HG03575 (cell line): ENCODE measurements around the gene RTBDN.

Experiments
- ATAC-seq: cut with Tn5 transposase; IDR thresholded peaks from one replicate; pipeline ENCODE4 v1.9.1; 2021; ENCODE audit not compliant: unreplicated experiment, insufficient number of reproducible peaks, low FRiP score; ENCODE audit errors: extremely low read depth

The RTBDN gene

GRCh38 chr19:12834566-12834943 lies at the start of gene RTBDN:
Gene RTBDN (minus strand): TSS chr19:12834579. CDS start chr19:12829979, 4,600 bp downstream.
- no peak for ATAC-seq

DNA sequence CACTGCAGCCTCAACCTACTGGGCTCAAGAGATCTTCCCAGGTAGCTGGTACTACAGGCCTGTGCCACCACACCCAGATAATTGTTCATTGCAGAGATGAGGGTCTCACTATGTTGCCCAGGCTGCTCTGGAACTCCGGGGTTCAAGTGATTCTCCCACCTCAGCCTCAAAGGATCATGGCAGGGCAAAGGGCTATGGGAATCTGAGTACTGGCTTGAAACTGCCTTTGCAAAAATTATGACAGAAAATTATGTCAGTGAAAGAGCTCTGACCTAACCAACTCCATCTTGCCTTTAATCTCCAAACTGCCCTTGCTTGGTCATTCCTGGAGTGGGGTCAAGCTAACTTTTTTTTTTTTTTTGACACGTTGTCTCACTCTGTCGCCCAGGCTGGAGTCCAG lies 48.2 kb upstream of the RTBDN start:
- no peak for ATAC-seq

DNA sequence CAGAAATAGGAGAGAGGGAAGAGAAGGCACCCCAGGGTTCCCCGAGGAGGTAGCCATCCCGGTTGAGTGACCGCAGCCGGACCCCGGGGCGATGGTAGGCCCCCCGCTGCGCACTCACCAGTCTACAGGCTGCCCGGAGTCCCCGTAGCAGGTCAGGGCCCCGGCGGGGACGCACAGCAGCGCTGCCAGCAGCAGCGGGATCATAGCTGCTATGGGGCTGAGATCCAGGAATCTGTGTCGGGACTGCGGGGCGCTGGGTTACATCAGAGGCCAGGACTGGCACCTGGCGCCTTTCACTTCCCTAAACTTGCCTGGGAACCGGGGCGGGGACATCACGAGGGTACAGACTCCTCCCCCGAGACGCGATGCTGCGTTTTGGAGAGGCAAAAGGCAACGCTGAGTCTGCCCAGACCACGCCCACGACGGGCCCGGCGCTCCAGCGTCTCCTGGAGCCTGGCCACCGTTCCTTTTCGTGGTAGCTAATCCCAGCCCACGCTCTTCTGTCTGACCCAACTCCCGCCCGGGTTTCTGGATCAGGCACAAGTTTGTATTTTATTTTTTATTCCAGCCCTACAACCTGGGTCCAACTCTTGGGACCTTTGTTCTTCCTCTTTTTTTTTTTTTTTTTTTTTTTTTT lies 46.9 kb upstream of the RTBDN start, which contains the start of gene DNASE2:
Gene DNASE2 (minus strand): TSS at position 278 of the 637 bp plus-strand sequence. CDS start 74 bp downstream, at position 204.
- ATAC-seq = no peak

DNA sequence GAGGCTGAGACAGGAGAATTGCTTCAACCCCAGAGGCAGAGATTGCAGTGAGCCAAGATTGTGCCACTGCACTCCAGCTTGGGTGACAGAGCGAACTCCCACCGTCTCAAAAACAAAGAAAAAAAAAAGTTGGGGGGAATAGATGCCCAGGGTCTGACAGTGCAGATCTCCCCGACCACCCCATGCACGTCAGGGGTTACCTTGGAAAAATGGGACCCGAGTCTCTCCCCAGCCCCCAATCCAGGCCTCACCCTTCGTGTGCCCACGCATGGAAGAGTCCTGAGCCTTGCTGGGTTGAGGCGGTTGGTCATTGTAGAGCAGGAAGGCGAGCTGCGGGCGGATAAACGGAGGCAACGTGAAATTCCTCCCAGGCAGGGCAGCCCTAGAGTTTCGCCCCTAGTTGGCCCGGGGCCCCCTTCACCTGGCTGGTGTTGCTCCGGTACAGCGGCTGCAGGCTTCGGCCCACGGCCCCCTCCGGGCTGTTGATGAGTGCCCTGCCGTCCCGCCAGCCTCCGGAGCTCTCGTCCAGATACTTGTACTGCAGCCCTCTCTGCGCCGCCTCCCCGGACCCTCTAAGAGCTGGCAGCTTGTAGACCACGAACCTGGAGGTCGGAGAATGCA lies 46.3 kb upstream of the RTBDN start:
- ATAC-seq = no peak

DNA sequence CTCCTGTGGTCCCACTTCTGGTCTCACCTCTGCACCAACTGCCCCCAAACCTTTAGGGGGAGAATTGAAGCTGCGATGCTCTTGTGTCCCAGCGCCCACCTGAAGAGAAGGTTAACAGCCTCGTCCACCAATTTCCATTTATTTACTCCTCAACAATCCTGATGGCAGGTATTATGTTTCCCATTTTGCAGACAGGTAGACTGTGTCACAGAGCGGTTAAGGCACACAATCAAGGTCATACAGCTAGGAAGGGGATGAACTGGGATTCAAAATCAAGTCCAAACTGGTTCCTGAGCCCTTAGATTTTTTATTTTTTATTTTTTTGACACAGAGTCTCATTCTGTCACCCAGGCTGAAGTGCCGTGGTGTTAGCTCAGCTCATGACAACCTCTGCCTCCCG lies 40.7 kb upstream of the RTBDN start:
- ATAC-seq = no peak

GRCh38 chr19:12873891-12874745 lies 39.7 kb upstream of the RTBDN start:
- no peak for ATAC-seq

DNA sequence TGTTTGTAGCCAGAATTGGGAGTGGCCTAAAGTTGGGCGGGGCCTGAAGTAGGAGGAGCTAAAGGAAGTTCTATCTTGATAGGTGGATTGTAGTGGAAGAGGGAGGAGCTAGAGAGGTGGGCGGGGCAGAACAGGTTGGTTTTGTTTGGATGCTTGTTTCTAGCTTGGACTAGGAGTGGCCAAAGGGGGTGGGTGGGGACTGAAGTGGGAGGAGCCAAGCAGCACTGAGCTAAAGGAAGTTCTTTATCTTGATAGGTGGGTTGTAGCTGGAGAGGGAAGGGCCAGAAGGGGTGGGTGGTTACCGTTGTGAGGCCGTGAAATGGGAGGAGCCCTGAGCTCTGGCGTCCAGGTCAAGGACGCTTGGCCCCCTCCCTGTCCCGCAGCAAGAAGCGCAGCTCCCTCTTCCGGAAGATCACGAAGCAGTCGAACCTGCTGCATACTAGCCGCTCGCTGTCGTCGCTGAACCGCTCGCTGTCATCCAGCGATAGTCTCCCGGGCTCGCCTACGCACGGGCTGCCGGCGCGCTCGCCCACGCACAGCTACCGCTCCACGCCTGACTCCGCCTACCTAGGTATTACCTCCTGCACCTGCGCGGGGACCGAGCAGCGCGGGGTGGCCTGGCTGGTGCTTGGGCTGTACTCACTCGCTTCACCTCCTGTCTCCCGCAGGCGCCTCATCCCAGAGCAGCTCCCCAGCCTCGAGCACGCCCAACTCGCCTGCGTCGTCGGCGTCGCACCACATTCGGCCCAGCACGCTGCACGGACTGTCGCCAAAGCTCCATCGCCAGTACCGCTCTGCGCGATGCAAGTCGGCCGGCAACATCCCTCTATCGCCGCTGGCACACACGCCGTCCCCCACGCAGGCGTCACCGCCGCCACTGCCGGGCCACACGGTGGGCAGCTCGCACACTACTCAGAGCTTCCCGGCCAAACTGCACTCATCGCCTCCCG lies 38.8 kb upstream of the RTBDN start:
- ATAC-seq = no peak

GRCh38 chr19:12872255-12872654 lies 37.9 kb upstream of the RTBDN start:
- ATAC-seq = no peak

GRCh38 chr19:12871681-12872080 lies 37.3 kb upstream of the RTBDN start:
- no peak for ATAC-seq

GRCh38 chr19:12868540-12869112 lies 34.2 kb upstream of the RTBDN start:
- no peak for ATAC-seq

DNA sequence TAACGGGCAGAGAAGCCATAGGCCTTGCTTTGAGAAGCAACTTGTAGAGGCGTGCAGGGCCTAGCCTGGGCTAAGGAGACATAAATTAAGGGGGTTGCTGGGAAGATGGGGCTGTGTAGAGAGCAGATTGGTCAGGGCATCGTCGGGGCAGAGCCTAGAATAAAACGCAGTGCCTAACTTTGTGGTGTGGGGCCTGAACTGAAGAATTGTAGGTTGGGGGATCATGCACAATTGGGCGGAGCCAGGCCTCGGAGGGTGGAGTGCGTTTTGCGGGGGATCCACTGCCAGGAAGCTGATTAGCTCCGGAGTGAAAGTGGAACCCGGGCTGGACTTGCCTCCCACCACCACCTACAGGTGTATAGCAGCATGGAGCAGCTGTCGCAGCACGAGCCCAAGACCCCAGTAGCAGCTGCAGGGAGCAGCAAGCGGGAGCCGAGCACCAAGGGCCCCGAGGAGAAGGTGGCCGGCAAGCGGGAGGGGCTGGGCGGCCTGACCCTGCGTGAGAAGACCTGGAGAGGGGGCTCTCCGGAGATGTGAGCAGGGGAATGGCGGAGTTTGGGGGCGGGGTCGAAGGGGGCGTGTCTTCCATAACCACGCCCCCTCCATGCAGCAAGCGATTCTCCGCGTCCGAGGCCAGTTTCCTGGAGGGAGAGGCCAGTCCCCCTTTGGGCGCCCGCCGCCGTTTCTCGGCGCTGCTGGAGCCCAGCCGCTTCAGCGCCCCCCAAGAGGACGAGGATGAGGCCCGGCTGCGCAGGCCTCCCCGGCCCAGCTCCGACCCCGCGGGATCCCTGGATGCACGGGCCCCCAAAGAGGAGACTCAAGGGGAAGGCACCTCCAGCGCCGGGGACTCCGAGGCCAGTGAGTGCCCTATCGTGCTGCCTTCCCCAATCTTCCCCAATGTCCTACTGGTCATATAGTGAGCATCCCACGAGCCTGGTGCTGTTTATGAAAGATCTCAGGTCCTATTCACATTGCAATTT lies 33.0 kb upstream of the RTBDN start:
- ATAC-seq = no peak

GRCh38 chr19:12866416-12867119 lies 32.2 kb upstream of the RTBDN start:
- ATAC-seq = no peak

DNA sequence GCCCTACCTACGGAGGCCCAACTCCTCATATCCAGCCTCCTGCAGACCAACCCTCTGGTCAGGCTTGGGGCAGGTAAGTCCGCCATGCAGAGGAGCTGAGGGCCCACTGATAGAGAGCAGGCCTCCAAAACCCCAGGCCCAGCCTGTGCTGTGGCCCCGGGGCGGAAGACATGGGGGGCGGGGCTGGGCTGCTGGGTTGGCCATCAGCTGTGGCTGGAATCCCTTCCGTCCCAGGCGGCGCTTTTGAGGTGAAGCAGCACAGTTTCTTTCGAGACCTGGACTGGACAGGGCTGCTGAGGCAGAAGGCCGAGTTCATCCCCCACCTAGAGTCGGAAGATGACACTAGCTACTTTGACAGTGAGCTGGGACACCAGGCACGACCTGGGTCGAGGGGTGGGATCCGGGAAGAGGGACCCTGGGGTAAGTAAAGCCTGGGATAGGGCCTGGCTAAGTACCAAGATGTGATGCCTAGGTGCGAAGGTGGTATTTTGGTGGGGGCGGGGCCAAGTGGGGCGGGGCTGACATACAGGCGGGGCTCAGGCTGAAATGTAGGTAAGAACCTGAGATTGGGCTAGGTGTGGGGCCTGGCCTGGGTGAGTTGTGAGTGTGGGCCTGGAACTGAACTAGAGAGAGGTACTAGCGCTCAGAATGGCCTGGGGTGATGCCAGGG lies 31.5 kb upstream of the RTBDN start:
- no peak for ATAC-seq

GRCh38 chr19:12864721-12865715 lies 30.6 kb upstream of the RTBDN start:
- no peak for ATAC-seq

- no peak for ATAC-seq
These were observed 29.8 kb upstream of the RTBDN start for GRCh38 chr19:12864143-12864542.
